PFSK-1 (cell line): ENCODE measurements around the gene TTC32.

ENCODE experiments used
- FOXP2 ChIP-seq: optimal IDR thresholded peaks from 2 replicates; pipeline ENCODE3; 2011; ENCODE audit warnings: borderline replicate concordance, control low read depth, inconsistent platforms; ENCODE audit not compliant: insufficient read depth; ENCODE audit errors: extremely low read length, extremely low read depth
- POLR2AphosphoS5 ChIP-seq: IDR thresholded peaks from 2 replicates; pipeline ENCODE4 v1.6.1; 2012; ENCODE audit warnings: low read depth, mild to moderate bottlenecking, control low read depth, low read length, moderate library complexity
- REST ChIP-seq, 2 experiments: IDR thresholded peaks; 2 replicates each; pipeline versions ENCODE4 v1.6.1 to v1.8.0; 2011 to 2012; ENCODE audit warnings: low read depth in 2 of 2, low read length in 2 of 2, control low read depth in 1 of 2, inconsistent platforms in 1 of 2, mild to moderate bottlenecking in 1 of 2, moderate library complexity in 1 of 2; ENCODE audit not compliant: insufficient read depth in 1 of 2
- SIN3A ChIP-seq: IDR thresholded peaks from 2 replicates; pipeline ENCODE4 v1.6.1; 2012; ENCODE audit warnings: mild to moderate bottlenecking, low read length, moderate library complexity, borderline replicate concordance; ENCODE audit not compliant: insufficient read depth
- TAF1 ChIP-seq: IDR thresholded peaks from 2 replicates; pipeline ENCODE4 v1.6.1; 2012; ENCODE audit warnings: low read length, control low read depth, borderline replicate concordance; ENCODE audit not compliant: insufficient read depth

TTC32 gene

GRCh38 chr2:19875280-19875679 lies 26.5 kb downstream of the TTC32 start:
- TF ChIP-seq SIN3A (no peak), FOXP2 (no peak), REST (IDR thresholded peaks at IDR 0.05; ENCODE audit: insufficient read depth in 1 of 2, low read depth in 2 of 2, low read length in 2 of 2) (no peak), TAF1 (no peak), POLR2AphosphoS5 (no peak)

GRCh38 chr2:19874726-19875125 lies 27.1 kb downstream of the TTC32 start:
- TF ChIP-seq FOXP2 (no peak), SIN3A (no peak), REST (IDR thresholded peaks at IDR 0.05; ENCODE audit: insufficient read depth in 1 of 2, low read depth in 2 of 2, low read length in 2 of 2) (no peak), POLR2AphosphoS5 (no peak), TAF1 (no peak)

GRCh38 chr2:19873014-19873413 lies 28.8 kb downstream of the TTC32 start:
- TF ChIP-seq REST (IDR thresholded peaks at IDR 0.05; ENCODE audit: insufficient read depth in 1 of 2, low read depth in 2 of 2, low read length in 2 of 2) (no peak), POLR2AphosphoS5 (no peak), FOXP2 (no peak), TAF1 (no peak), SIN3A (no peak)

- no peak for TF ChIP-seq SIN3A
- TF ChIP-seq POLR2AphosphoS5, result no peak
- no peak for TF ChIP-seq REST (IDR thresholded peaks at IDR 0.05; ENCODE audit: insufficient read depth in 1 of 2, low read depth in 2 of 2, low read length in 2 of 2)
- TF ChIP-seq TAF1, result no peak
- no peak for TF ChIP-seq FOXP2
Observed at GRCh38 chr2:19872302-19872701, 29.5 kb downstream of the TTC32 start.

- TF ChIP-seq TAF1 (no peak), REST (IDR thresholded peaks at IDR 0.05; ENCODE audit: insufficient read depth in 1 of 2, low read depth in 2 of 2, low read length in 2 of 2) (no peak), SIN3A (no peak), FOXP2 (no peak), POLR2AphosphoS5 (no peak)
Observed at GRCh38 chr2:19871836-19872235, 29.9 kb downstream of the TTC32 start.
